ENCODE measurements around the gene LRRC2. TPM values are rescaled to one million over a fixed set of nuclear protein-coding genes. Genes with fewer than 3 reads are reported as not detected.

LRRC2 gene
- total RNA-seq, 1 experiment from 2014 or later = 2.6 TPM

DNA sequence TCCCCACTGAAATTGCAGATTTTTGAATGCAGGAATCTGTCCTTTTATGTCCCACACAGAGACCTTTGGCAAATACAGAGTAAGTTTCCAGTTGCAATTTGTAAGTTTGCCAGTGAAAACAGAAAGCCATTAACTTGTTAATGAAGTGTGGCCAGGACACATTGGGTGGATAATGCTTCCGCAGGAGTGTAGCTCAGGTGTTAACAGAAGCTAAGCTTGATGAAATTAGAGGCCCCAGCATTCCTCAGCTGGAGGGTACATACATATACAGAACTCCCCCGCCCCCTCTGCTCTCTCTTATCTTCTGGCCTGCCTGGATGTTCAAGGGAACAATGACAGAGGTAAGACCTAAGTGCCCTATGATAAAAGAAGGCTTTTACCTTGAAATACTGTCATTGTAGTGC is 8.1 kb upstream of the LRRC2 start:
- peak overlapping the region; percentile 99 for H3K27ac Mint-ChIP-seq
- peaks cover 8% of the 10 kb centered on the region; the same call in 1 of the 2 replicates for H3K79me2 ChIP-seq (ENCODE audit: insufficient read depth, low read length)
- DNase-seq = peak; percentile 88

More for the DNA sequence above, 8.1 kb upstream of the LRRC2 start:
- H3K4ac ChIP-seq (ENCODE audit: low read depth, low read length) = no peak overlapping the region
- H3K4me3 Mint-ChIP-seq = peak overlapping the region; percentile 90 to 92
- H2BK12ac ChIP-seq (ENCODE audit: insufficient read length, low read depth, low read length) = no peak overlapping the region
- no peaks in the 10 kb centered on the region for H3K27me3 ChIP-seq (ENCODE audit: insufficient read depth, low read length)
- no peak overlapping the region for H3K9ac ChIP-seq (ENCODE audit: extremely low read depth, insufficient read length, low read length)
- H3K56ac ChIP-seq (ENCODE audit: insufficient read length, low read depth, low read length) = no peak overlapping the region
- H4K5ac ChIP-seq (ENCODE audit: insufficient read length, low read depth, low read length) = no peak overlapping the region
- peaks cover 17% of the 10 kb centered on the region for H3K23me2 ChIP-seq (ENCODE audit: insufficient read length, low read depth, low read length, poor library complexity, severe bottlenecking)
- H2BK120ac ChIP-seq (ENCODE audit: low read depth, low read length, poor library complexity, severe bottlenecking) = no peak overlapping the region
- H4K8ac ChIP-seq (replicated peaks; ENCODE audit: insufficient read length, low read depth, low read length) = no peak overlapping the region
- H3K79me1 ChIP-seq (ENCODE audit: insufficient read depth, low read depth, low read length, poor library complexity, severe bottlenecking) = no peaks in the 10 kb centered on the region
- H3K36me3 Mint-ChIP-seq (ENCODE audit: insufficient read depth in 1 of 3, low read depth in 3 of 3) = peaks cover 15 to 23% (median 17%) of the 10 kb centered on the region in 3 experiments
- H2AK5ac ChIP-seq (ENCODE audit: insufficient read length, low read length) = no peak overlapping the region
- H3K4me2 ChIP-seq (ENCODE audit: insufficient read depth, insufficient read length, low read length) = peak overlapping the region; percentile 84
- no peak overlapping the region for H2BK5ac ChIP-seq (ENCODE audit: insufficient read length, low read length)
- H4K20me1 ChIP-seq (ENCODE audit: control insufficient read depth, insufficient read depth, insufficient read length) = no peaks in the 10 kb centered on the region
- H2BK20ac ChIP-seq (ENCODE audit: low read depth, low read length, poor library complexity, severe bottlenecking) = no peak overlapping the region
- WGBS (ENCODE audit: extremely low coverage, insufficient read length, low lambda C conversion rate) = no CpG with 5 or more reads among the region's 2 CpGs
- TF ChIP-seq, protein P1, sequence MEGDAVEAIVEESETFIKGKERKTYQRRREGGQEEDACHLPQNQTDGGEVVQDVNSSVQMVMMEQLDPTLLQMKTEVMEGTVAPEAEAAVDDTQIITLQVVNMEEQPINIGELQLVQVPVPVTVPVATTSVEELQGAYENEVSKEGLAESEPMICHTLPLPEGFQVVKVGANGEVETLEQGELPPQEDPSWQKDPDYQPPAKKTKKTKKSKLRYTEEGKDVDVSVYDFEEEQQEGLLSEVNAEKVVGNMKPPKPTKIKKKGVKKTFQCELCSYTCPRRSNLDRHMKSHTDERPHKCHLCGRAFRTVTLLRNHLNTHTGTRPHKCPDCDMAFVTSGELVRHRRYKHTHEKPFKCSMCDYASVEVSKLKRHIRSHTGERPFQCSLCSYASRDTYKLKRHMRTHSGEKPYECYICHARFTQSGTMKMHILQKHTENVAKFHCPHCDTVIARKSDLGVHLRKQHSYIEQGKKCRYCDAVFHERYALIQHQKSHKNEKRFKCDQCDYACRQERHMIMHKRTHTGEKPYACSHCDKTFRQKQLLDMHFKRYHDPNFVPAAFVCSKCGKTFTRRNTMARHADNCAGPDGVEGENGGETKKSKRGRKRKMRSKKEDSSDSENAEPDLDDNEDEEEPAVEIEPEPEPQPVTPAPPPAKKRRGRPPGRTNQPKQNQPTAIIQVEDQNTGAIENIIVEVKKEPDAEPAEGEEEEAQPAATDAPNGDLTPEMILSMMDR (conservative IDR thresholded peaks at IDR 0.05) = no peak
- no peaks in the 10 kb centered on the region for H3K27me3 Mint-ChIP-seq (ENCODE audit: low read depth)
- no peak overlapping the region for H4K91ac ChIP-seq (ENCODE audit: insufficient read length, low read depth, low read length)
- H3K14ac ChIP-seq (ENCODE audit: insufficient read depth, low read length) = no peak overlapping the region
- no peak overlapping the region for H3K18ac ChIP-seq (ENCODE audit: insufficient read length, low read depth, low read length)
- H3K9me3 Mint-ChIP-seq = peaks cover 13 to 14% of the 10 kb centered on the region in 2 experiments; a peak in 4 of 5 replicates
- H3K23ac ChIP-seq (ENCODE audit: insufficient read length, low read depth, low read length) = no peak overlapping the region
- no peak overlapping the region for H2AFZ ChIP-seq (ENCODE audit: low read length)
- H3K9me3 ChIP-seq (ENCODE audit: control insufficient read depth, low read depth, low read length) = no peaks in the 10 kb centered on the region
- H3K4me1 ChIP-seq (ENCODE audit: insufficient read depth, low read length) = peaks cover 13% of the 10 kb centered on the region
- H3K4me1 Mint-ChIP-seq = peaks cover 42 to 62% of the 10 kb centered on the region in 2 experiments
- H3T11ph ChIP-seq (ENCODE audit: low read length) = no peak overlapping the region
- peak overlapping the region; percentile 96 for H3K27ac ChIP-seq (ENCODE audit: insufficient read length, low read depth, low read length)
- no peak overlapping the region for H2BK15ac ChIP-seq (ENCODE audit: low read depth, low read length)
